NCI-H2196 (cell line): Measurements from ENCODE around the gene ABHD10.

Experiments used
- DNase-seq: peaks from one replicate; lab custom pipeline; 2025; ENCODE audit not compliant: unreplicated experiment; lab: John Stamatoyannopoulos, UW

The ABHD10 gene

DNA sequence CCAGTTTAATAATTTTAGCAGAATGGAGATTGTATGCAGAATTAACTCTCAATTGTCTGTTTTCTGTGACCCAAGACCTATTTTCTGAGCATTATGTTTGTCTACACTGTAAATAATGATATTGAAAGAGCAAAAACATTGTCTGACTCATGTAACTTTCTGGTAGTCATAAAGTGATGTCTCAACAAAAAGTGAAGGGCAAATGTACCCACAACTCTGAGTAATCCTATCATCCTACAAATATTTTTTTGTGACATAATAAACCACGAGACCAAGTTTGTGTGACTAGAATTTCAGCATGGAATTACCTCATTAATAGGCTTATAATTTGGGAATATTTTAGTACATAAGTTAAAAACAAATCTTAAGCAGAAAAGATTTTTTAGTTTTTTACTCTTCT, 15.4 kb upstream of the ABHD10 start:
- no peak for DNase-seq

DNA sequence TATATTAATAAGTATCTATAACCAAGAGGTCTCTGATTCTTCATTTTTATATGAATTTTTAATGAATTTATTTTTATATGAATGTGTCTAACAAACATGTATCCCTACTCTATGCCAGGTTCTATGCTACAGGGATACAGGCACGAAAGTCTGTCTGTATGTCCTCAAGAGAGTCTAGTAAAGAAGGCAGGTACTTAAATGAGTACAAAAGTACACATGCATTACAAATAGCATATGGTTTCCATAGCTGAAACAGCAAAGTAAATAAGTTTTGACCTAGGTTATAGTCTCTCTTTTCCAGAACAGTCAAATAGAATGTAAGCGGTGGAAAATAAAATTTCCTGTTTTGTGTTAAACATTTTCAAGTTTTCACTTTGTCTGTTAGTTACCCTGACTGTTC, 13.3 kb upstream of the ABHD10 start:
- no peak for DNase-seq

DNA sequence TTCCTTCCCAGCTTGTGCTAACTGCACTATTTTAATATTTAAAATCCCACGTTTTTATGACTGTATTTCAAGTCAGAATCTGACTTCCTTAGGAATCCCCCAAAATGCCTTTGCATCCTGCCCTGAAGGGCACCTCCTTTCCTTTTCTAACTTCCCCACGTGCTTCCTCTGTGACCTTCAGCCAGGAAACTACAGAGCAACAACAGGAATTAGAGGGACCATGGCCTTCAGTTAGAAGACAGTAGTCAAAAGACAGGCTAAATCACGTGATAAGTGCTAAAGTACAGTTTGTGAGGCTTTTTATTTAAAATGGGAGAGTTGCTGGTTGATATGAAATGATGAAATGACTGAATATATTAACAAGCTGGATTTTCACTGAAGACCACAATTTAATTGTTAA, 11.8 kb upstream of the ABHD10 start:
- DNase-seq = no peak

DNA sequence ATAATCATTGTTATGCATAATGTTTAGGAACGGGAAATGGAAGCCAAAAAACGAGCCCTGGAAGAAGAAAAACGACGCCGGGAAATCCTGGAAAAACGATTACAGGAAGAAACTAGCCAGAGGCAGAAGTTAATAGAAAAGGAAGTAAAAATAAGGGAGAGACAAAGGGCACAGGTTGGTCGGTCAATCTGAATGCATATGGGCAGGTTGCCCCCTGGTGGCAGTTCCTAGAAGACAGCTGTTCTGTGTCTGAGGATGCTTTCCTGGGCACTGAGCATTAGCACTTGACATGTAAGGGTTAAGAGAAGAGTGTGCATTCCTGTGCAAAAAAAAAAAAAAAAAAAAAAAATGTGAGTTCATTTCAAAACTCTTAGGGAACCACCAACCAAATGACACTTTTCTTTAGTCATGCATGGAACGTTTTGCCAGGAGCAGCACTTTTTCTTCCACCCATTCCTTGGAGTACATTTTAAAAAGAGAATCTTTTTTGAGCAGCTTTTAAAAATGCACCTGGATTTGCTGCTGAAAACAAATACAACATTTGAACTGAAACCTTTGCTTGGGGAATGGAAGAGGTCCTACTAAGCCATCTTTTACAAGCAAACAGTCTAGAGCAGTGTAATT, 11.1 kb upstream of the ABHD10 start:
- DNase-seq = peak; percentile 93

DNA sequence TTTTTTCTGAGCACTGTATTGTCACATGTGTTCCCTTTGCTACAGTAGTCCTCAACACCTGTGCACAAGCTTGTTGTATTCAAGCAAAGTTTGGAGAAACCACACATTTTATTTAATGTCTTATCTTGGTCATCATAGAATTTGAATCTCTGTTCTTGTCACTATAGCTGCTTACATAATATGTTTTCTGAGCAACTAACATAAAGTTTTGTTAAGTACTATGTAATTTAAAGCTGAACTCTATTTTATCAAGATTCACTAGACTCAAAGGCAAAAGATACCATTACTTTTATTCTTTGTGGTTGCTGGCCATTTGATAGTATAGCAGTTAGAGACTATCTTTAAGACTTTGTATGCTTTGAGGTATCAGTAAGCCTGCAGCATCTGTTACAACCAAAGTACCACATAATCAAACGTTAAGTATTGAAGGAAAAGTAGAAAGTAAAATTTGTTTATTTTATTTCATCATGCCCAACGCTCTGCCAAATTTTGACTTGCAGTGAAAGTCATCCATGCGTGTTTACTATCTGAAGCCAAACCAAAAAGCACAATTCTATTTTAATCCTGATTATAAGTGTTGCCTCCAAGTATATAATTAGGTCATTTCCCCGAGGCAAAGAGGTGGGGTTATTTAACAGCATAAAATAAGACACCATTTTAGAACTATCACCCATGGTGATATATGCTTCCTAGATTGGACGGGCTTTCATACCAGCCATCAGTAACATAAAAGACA, 10.3 kb upstream of the ABHD10 start:
- no peak for DNase-seq

DNA sequence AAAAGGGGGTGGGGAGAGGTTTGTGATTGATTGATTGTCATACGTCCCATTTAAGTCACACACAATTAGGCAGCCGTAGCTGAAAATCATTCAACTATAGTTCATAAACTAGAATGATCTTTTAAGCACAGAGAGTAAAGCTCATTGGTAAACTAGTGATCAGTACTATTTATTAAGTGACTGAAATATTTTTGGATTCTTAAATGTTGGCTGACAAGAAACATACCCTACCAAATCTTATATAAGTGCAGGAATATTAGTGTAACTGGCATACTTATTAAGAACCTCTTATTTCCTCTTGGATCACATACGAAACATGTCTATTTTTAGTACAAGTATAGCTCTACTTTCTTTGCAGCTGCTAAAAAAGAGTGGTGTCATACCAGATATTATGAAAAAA, 8.4 kb upstream of the ABHD10 start:
- no peak for DNase-seq

DNA sequence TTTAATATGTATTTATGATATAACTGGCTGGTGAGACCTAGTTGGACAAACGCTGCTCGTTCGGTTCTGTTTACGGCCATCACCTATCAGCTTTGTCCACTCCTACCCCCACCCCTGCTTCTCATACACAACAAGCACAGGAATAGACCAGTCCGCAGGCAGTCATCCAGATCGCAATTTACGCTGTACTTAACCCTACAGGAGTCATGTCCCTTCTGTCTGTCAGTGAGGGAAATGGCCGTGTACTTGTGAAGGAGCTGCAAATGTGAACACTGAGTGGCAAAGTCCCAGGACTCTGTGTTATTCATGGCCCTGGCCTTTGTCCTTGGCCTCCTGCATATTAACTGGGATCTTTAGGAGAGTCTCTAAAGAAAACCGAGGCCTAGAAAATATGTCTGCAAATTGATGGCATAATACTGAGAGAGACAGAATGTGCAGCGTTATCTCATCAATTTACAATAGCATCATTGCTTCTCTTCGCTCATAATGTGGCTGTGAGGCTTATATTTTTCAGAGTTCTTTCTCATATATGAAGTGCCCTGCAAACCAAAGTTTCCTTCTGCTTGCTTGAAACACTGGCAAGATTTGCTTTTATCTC, 7.2 kb upstream of the ABHD10 start:
- no peak for DNase-seq

DNA sequence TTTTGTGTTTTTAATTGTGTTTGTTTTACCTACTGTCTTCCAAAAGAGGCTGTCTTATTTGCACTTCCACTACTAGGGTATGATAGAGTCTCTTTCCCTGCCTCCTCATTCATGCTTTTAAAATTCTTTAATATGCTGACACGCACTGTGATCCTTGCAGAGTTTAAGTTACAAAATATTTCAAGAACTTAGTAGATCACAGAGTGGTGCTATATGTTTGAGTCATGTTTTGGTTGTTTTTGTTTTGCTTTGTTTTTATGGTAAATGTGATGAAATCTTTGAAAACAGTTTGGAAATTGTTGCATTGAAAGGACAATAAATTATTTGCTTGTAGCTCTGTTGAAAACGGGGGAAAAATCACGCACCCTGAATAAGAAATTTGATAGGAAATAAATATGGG, 5.9 kb upstream of the ABHD10 start:
- DNase-seq = no peak

DNA sequence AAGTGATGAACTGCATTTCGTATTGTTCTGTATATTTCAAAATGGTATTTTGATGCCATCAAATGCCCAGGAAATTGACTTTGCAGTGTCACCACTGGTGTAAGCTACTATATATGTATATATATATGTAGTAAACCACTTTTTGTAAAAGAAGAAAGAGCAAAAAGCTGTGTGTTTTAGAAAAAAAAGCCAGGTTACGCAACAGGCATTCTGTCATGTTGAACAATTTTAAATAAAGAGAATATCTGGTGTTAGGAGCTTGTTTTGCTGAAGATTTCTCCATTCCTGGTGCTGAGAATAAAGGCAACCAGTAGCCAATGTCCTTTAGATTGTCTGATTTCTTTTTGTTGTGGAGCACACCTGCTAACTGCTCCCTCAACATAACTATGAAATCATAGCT, 3.7 kb upstream of the ABHD10 start:
- no peak for DNase-seq

DNA sequence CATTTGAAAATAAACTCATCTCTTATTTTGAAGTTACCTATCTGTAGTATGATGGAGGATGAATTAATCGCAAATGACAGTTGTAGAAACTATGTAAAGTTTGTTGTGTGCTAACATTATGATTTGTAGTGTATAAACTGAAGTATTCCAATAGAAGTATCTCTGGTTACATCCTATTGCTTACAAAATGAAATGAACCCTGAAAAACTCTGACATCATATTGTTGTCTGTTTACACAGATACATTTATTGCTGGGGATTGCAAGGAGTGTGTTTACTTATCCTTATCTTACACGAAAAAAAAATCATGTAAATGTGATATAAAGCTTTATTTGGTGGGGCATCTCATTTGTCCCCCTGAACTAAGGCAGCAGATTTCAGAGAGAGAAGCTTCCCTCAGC, 2.6 kb upstream of the ABHD10 start:
- DNase-seq = no peak

DNA sequence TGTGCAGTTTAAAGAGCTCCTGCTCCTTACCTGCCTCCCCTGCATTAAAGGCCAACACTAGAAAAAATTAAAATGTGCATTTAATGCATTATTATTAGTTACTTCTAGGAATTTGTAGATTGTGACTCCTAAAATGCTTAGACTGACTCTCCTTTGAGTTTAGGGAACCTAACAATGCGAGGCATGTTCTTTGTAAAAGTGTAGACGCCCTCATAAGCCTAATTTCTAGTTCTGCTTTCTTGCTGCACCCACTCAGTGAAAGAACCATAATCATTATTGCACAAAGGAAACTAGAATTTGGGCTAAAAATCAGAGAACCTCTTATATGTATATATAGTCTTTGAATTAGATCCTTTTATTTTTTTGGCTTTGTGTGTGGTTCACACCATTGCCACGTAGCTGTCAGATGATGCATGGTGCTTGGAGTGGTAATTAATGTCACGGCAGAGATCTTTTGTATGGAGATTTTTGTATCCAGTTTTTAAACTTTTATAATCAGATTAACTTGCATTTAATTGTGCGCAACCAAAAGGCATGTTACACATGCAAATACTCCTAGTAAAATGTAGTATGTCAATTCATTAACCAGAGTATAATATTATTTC, 710 bp downstream of the ABHD10 start:
- DNase-seq = no peak

DNA sequence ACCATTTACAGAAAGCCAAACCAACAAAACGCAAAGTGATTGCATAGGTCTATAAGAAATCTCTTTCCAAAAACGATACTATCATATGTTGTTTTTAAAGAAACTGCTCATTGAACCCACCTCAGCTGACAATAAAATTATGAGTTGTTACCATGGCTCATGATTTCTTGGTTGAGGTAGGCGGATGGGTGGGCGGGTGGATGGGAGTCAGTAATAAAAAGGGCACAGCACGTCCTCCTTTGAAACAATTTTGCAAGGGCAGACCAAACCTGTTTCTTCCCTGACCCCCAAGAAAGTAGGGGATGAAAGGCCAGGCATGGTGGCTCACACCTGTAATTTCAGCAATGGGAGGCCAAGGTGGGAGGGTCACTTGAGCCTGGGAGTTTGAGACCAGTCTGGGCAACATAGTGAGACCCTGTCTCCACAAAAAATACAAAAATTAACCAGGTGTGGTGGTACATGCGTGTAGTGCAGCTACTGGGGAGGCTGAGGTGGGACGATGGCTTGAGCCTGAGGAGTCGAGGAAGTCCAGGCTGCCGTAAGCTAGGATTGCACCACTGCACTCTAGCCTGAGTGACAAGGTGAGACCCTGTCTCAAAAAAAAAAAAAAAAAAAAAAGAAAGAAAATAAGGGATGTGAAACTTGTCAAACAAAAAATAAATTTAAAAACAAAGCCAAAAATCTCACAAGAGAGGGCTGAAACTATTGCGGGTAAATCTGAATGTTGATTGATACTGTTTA, 2.1 kb downstream of the ABHD10 start:
- no peak for DNase-seq

DNA sequence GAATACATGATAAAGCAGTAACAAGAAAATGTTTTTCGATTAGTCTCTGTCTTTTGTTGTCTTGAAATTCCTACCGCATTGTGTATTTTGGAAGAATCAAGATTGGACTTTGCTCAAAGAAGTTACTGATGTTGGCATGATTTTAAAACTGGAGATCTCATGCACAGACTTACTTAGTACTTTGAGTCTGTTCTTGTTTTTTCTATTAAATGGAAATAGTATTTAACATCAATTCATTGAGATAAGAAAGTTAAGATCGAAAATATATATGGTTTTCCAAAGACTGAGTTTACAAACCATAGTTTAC, 2.6 kb downstream of the ABHD10 start:
- no peak for DNase-seq

DNA sequence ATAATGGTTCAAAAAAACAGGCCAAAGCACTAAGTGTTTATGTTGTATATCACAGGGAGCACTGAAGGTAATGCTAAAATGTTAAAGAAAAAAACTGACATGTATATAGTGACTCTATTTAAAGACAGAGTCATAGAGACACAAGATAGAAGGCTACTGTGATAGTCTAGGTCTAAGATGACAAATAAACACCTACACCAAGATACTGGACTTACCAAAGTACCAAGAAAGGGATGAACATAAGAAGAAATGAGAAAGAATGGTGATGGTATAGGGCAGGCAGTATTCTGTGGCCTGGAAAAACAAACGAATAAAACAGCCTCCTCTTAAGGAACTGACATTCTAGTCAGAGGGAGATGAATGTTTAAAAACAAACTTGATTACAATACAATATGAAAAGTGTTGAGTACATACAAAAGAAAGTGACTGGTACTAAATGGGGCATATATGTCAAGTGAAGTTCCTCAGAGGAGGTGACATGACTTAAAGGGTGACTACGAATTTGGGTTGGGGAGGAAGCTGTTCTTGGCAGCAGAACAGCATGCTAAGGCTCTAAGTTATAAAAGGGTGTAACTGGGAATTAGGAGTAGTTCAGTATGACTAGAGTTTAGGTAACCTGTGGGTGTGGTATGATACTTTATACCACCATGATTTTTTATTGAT, 5.9 kb downstream of the ABHD10 start:
- no peak for DNase-seq

DNA sequence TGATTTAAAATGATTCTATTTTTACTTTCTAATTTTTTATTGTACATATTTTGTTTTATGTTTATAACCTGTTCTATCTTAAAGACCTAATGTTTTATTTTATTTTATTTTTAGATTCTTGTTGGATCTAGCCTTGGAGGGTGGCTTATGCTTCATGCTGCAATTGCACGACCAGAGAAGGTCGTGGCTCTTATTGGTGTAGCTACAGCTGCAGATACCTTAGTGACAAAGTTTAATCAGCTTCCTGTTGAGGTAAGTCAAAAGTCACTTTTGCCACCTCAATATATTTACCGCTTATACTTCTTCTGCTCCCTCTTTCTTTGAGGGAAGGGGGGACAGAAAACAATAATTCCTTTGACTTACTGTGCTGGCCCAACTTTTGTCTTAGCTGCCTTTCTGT, 8.0 kb downstream of the ABHD10 start:
- no peak for DNase-seq

DNA sequence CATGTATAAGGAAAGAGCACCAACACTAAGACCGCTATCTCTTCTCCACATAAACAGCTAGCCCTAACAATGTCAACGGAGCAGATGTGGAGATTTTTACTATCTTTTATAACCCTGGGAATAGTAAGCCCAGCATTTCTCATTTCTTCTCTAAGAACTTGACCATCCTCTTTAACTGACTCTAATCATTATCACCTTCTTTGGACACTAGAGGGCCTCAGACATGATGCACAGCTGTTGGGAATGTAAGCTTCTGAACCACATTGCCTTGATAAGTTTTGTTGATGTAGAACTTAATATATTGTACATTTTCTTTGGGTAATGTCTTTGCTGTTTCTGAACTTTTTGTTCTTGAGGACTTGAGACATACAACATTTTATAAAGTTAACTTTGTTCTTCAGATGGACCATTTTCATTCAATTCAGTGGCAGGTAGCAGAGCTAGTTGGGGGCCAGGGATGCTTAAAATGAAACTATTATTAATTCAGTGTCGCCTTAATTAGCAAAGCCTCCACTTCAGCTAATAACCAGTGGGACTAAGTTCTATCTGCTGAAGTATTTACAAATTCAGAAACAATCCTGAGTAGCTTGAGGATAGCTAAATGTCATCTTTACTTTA, 10.3 kb downstream of the ABHD10 start:
- peak; percentile 76 for DNase-seq

DNA sequence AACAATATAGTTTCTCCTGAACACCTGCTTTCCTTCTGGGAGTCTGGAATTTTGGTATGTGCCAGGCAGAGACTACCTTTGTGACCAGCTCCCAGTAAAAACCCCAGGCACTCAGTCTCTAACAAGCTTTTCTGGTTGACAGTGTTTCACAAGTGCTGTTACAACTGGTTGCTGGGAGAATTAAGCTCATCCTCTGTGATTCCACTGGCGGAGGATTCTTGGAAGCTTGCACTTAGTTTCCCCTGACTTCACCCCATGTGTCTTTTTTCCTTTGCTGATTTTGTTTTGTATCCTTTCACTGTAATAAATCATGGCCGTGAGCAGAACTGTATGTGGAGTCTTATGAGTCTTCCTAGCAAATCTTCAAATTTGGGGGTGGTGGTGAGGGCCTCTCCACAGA, 14.2 kb downstream of the ABHD10 start:
- DNase-seq = no peak

DNA sequence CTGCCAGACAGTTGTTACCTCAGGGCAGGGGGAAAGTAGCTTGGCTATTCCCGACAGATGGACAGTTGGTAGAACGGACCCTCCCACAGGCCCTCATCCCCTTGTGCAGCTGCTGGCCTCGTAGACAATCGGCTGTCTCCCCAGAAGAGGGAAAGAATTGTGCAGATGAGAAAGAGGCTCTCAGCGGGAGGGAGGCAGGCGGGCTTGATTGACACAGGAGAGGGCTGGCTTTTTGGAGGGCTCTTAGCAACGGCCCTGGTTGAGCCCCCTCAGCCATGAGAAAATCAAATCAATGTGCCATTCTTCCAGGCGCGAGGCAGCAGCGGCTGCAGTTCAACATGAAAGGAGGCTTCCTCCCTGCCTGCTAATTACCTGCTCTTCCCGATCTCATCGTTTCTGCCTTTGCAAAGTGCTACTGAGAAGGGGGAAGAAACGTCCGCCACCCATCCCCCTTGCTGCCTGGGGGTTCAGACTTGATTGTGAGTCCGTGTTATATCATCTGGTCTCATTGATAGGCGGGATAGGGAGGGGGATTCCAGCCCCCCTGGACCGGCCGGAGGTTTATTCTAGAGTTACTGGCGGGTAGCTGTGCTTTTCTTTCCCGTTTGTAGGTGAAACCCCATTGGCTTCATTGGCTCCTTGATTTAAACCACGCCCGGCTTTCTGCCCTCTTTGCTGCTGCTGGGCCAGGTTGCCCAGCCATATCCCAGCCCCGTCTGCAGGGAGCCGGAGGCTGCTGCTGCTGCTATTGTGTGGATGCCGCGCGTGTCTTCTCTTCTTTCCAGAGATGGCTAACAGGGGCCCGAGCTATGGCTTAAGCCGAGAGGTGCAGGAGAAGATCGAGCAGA, 20.0 kb downstream of the ABHD10 start, which contains the start of gene TAGLN3:
Gene TAGLN3, plus strand, starts transcription at position 287 of the 848 bp plus-strand sequence. Its CDS starts 501 bp downstream, at position 788.
- peak; percentile 53 for DNase-seq

DNA sequence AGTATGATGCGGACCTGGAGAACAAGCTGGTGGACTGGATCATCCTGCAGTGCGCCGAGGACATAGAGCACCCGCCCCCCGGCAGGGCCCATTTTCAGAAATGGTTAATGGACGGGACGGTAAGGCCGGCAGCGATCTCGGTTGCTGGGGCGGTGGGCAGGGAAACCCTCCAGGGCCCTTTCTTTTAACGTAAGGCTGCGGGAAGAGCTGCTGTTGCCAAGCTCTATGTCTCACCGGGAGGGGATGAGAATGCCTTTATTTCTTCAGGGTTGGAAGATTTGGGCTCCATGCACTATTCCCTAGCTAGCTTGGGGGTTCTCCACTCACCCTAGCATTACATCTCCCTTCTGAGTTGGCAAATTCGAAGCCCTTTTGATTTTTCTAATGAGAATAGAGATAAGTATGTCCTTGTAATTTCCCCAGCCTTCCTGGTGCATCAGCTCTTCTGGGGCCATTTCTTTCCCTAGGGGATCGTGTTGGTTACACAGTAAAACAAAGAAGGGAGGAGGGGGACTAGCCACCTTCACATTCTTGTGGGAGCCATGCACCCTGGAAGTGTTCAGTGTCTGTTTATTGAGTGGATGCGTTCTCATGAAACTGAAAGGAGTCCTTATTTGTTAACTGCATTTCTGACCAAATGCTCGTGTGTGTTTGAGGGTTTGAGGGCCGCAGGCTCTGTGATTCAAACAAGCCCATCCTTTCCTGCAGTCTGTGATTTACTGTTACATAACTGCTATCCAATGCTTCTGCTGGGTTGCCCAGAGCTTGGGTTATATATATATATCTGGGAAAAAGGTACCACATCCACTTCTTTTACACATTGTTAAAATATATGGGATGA, 20.9 kb downstream of the ABHD10 start:
- DNase-seq = no peak
